Loucy (cell line): Measurements from ENCODE around the gene PGAM4.

Experiments
- EZH2phosphoT487 ChIP-seq: fragments of 200-600 bp; IDR thresholded peaks from 2 replicates; pipeline ENCODE4 v1.6.1; 2018; ENCODE audit warnings: antibody characterized with exemption, mild to moderate bottlenecking, moderate library complexity, borderline replicate concordance
- TF ChIP-seq, protein P1 (sequence below): fragments of 200-600 bp; sonication (generic); conservative IDR thresholded peaks from 2 replicates; pipeline ENCODE4 v1.5.1; 2014; ENCODE audit warnings: mild to moderate bottlenecking, antibody characterized with exemption, low read length

DNA sequence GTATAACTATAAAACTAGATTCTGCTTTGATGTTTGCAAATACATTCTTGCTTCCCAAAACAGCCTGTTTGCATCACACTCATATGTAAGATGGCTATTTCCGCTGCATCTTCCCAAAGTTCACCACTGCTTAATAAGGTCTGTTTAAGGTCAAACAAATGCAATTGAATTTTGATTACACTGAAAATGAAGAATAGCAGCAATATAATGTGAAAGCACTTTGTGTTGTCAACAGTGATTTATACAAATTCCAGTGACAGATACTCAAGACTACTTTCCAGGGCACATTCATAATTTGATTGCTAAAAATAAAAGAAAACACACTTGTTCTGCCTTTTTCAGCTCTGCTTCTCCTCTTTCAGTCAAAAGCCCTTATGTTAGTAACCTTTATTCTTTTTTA lies 8.1 kb upstream of the PGAM4 start:
- TF ChIP-seq, protein P1, sequence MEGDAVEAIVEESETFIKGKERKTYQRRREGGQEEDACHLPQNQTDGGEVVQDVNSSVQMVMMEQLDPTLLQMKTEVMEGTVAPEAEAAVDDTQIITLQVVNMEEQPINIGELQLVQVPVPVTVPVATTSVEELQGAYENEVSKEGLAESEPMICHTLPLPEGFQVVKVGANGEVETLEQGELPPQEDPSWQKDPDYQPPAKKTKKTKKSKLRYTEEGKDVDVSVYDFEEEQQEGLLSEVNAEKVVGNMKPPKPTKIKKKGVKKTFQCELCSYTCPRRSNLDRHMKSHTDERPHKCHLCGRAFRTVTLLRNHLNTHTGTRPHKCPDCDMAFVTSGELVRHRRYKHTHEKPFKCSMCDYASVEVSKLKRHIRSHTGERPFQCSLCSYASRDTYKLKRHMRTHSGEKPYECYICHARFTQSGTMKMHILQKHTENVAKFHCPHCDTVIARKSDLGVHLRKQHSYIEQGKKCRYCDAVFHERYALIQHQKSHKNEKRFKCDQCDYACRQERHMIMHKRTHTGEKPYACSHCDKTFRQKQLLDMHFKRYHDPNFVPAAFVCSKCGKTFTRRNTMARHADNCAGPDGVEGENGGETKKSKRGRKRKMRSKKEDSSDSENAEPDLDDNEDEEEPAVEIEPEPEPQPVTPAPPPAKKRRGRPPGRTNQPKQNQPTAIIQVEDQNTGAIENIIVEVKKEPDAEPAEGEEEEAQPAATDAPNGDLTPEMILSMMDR = no peak
- no peak for TF ChIP-seq EZH2phosphoT487
